ENCODE results near the gene OR4E2.
A peak's percentile ranks its signal among the peaks of the same experiment; 100 is the strongest.

The OR4E2 gene

DNA sequence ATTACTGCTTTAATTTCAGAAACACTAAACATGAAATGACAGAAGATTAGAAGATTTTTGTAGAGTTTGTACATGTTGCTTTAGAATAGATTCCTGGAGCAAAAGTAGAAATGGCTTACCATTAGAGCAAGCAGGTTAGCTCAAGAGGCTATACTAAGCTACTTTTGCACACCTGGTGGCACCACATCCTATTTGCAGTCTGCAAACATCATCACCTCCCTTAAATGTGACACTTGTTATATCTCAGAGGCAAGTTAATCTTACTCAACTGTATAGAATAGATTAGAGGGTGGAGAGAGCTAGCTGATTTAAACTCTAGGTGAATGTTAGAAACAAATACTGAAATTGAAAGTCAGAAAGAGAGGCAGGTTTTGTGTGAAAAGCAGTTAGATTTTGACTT lies 50.7 kb downstream of the OR4E2 start:
- no peak overlapping the region for H3K27ac Mint-ChIP-seq
- DNase-seq (ENCODE audit: low spot score): no peak

DNA sequence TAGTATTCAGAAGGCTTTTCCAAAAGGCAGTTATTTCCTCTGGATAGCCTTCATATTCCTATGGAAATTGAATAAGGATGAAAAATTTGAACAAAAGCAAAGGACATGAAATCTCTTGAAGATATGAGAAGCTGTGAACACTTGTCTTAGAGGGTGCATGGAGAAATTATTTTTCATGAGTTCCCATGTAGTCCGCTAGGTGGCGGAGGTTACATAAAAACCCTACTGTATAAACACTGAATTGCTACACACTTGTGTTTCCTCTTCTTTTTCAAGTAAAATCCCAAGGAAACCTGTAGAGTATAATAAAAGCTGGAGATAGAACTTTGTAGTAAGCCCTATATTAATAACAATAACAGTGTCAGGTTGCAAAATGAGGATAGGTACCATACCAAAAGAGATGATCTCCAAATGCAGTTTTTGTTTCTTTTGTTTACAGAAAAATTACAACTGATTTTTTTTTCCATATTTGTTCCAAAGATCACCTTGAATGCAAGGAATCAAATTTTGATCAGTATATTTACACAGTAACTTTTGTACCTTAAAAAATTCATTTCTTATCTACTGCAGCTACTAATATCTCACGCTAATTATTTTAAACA lies 57.8 kb downstream of the OR4E2 start:
- H3K27ac Mint-ChIP-seq: no peak overlapping the region
- no peak for DNase-seq (ENCODE audit: low spot score)
- H3K4me3 Mint-ChIP-seq: no peak overlapping the region
- peaks cover 4% of the 10 kb centered on the region for H3K9me3 Mint-ChIP-seq
- H3K36me3 Mint-ChIP-seq (ENCODE audit: low read depth): no peaks in the 10 kb centered on the region
- peaks cover 17% of the 10 kb centered on the region for H3K27me3 Mint-ChIP-seq (ENCODE audit: low read depth)
- H3K4me1 Mint-ChIP-seq (ENCODE audit: low read depth): peaks cover 5% of the 10 kb centered on the region

More for the DNA sequence above, 50.7 kb downstream of the OR4E2 start:
- Mint-ChIP-seq H3K27me3 (ENCODE audit: low read depth) (peaks cover 20% of the 10 kb centered on the region), H3K36me3 (ENCODE audit: low read depth) (no peaks in the 10 kb centered on the region), H3K4me3 (no peak overlapping the region), H3K4me1 (ENCODE audit: low read depth) (peaks cover 13% of the 10 kb centered on the region), H3K9me3 (peaks cover 4% of the 10 kb centered on the region)

DNA sequence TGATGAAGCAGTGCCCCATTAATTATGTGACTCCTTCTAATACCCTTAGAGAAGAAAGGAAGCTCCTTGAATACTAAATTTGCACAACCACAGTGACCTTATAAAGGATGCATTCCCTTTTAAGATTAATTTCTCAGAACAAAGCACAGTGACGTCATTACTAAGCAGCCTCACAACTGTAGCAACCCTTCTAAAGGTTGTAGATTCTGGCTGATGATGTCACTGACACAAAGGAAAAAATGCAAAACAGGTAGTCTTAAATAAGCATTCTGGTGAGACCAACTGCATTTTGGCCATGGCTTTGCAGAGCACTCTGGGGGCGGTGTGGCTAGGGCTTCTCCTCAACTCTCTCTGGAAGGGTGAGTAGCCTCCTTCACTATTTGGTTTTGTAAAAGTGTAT lies 58.4 kb downstream of the OR4E2 start:
- Mint-ChIP-seq H3K9me3 (no peaks in the 10 kb centered on the region), H3K27me3 (ENCODE audit: low read depth) (peaks cover 16% of the 10 kb centered on the region), H3K4me1 (ENCODE audit: low read depth) (peaks cover 5% of the 10 kb centered on the region), H3K36me3 (ENCODE audit: low read depth) (no peaks in the 10 kb centered on the region), H3K4me3 (peak overlapping the region; percentile 27), H3K27ac (peak overlapping the region; percentile 28)
- DNase-seq (ENCODE audit: low spot score): no peak

DNA sequence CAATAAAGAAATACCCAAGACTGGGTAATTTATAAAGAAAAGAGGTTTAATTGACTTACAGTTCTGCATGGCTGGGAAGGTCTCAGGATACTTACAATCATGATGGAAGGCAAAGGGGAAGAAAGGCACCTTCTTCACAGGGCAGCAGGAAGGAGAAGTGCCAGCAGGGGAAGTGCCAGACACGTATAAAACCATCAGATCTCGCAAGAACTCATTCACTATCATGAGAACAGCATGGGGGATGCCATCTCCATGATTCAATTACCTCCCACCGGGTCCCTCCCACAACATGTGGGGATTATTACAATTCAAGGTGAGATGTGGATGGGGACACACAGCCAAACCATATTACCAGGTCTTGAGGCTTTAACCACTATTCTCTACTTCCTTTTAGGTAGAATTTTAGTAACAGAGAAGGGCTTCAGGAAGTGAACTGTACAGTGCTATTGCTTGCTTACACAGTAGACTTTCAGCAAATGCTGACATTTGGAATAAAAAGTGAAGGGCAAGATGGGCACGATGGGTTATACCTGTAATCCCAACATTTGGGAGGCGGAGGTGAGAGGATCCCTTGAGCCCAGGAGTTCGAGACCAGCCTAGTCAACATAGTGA lies 60.8 kb downstream of the OR4E2 start:
- Mint-ChIP-seq H3K27me3 (ENCODE audit: low read depth) (peaks cover 28% of the 10 kb centered on the region), H3K36me3 (ENCODE audit: low read depth) (no peaks in the 10 kb centered on the region), H3K4me1 (ENCODE audit: low read depth) (peaks cover 5% of the 10 kb centered on the region), H3K4me3 (peak overlapping the region; percentile 16), H3K27ac (peak overlapping the region; percentile 37), H3K9me3 (no peaks in the 10 kb centered on the region)
- no peak for DNase-seq (ENCODE audit: low spot score)
